COLO668 (cell line): ENCODE measurements around the gene NOA1.

Experiments
- DNase-seq: peaks from one replicate; lab custom pipeline; 2025; ENCODE audit not compliant: unreplicated experiment; lab: John Stamatoyannopoulos, UW

NOA1 gene

DNA sequence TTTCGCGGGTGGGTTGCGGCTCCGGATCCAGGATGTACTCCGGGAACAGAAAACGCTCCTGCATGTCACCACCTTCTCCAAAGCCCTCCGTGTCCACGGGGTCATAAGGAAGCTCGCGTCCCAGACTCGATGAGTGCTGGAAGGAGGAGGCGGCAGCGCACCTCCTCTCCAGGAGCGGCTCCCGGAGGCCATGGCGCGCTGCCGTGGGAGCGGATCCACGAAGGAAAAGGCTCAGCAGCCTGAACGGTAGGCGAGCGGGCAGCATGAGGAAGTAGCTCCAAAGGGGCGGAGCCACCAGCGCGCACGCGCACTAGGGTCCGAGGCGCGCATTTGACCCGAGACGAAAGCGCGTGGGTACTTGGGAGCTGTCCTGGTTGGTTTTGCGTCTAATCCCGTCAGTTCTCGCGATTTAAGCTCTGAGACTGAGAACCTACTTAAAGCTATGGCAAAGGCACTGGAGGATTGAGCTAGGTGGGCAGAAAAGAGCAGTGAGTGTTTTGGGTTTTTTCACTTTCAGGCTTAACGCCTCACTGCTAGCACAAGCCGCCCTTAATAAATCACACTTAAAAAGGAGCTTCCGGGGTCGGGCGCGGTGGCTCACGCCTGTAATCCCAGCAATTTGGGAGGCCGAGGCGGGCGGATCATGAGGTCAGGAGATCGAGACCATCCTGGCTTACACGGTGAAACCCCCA, at the start of gene NOA1:
NOA1 (minus strand) TSS at position 286 of the 692 bp plus-strand sequence; CDS start at position 265, 21 bp downstream.
- DNase-seq: peak; percentile 96

DNA sequence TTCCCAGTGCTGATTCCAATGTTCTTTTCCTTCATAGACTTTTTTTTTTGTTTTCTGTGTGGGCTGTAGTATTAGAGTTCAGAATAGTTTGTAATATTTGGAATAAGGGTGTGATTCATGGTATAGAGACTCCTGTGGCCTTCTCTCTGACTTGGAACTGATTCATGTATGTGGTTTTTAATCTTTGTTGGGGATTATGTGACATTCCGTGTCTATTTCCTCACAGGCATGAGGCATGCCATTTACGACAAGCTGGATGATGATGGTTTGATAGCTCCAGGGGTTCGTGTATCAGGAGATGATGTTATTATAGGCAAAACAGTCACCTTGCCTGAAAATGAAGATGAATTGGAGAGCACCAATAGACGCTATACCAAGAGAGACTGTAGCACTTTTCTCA, 45.7 kb upstream of the NOA1 start:
- DNase-seq: no peak

DNA sequence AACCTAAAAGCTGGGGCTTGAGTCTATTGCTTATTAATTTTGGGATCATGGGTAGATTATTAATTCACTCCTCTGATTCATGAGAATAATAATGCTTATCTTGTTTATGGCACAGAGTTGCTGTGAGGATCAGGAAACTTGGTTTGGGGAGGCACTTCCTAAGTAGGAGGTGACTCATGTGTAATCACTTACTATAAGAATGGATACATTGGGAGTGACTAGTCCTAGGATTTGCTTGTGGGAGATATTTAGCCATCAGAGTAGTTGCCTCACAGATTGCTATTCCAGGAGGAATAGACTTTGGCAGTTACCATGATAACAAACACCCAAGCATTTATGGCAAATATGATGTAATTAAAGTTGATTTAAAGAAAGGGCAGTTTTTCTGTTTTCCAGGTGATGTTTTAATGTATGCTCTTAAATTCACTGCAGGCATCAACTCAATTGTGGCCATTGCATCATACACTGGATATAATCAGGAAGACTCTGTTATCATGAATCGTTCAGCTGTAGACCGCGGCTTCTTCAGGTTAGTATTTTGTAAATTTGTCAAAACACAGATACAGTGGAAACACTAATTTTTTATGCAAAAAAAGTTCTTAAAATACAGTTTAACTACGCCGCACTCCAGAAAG, 43.2 kb upstream of the NOA1 start:
- DNase-seq: no peak

DNA sequence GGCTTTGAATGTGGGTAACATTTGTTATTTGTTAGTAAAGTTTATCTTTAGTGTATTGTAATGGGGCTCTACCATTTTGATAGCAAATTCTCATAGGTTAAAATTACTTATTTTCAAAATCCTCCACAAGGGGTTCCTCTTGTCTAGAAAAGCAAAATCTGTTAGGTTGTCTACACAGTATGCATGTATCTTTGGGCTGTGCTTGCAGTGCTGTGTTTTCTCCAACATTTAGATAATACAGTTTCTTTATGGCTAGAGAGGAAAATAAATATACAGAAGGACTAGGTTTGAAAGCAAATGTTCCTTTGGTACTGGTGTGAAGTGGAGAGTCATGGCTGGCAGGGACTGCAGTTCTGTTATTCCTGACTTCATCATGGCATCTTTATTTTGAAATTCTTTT, 41.6 kb upstream of the NOA1 start:
- no peak for DNase-seq

DNA sequence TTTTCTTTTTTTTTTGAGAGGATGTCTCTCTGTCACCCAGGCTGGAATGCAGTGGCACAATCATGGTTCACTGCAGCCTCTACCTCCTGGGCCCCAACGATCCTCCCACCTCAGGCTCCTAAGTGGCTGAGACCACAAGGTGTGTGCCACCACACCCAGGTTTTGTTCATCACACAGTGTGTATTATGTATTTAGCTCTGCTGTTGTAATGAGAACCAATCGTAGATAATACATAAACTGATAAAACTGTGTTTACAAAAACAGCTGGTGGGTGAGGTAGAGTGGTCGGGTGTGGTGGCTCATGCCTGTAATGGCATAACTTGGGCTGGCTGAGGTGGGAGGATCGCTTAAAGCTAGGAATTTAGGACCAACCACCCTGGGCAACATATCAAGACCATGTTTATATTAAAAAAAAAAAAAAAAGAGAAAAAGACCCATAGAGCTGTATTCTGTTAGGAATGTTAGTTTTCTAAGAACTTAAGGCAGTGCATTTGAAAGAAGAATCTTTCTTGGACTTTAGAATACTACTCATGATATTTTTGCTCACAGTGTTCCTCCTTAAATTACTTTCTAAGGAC, 36.2 kb upstream of the NOA1 start:
- no peak for DNase-seq

DNA sequence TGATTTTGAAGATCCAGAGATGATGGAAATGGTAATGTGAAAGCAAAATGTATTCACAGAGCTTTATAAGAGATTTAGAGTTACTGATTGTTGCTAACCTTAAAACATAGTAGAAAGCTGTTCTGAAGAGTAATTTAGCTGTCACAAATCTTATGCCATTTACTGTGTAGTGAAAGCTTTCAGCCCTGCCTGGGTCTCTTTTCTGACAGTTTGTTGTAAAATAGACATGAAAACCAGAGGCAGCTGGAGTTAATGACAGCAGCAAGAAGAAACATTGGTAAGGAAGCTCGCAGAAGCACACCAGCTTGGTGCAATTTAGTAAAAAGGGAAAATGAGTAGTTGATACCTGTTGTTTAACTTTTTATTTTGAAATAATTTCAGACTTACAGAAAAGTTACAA, 22.3 kb upstream of the NOA1 start:
- no peak for DNase-seq

DNA sequence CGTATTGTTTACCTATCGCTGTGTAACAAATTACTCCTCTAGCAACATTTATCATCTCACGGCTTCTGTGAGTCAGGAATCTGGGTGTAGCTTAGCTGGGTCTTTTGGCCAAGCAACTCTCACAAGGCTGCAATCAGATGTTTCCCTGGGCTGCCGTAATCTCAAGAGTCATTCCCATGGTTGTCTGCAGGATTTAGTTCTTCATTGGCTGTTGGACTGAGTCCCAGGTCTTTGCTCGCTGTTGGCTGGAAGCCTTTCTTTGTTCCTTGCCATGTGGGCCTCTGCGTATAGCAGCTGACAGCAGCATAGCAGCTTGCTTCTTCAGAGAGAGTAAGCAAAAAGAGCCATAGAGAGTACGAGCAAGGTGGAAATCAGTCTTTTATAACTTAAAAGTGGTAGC, 18.1 kb upstream of the NOA1 start:
- DNase-seq: no peak

DNA sequence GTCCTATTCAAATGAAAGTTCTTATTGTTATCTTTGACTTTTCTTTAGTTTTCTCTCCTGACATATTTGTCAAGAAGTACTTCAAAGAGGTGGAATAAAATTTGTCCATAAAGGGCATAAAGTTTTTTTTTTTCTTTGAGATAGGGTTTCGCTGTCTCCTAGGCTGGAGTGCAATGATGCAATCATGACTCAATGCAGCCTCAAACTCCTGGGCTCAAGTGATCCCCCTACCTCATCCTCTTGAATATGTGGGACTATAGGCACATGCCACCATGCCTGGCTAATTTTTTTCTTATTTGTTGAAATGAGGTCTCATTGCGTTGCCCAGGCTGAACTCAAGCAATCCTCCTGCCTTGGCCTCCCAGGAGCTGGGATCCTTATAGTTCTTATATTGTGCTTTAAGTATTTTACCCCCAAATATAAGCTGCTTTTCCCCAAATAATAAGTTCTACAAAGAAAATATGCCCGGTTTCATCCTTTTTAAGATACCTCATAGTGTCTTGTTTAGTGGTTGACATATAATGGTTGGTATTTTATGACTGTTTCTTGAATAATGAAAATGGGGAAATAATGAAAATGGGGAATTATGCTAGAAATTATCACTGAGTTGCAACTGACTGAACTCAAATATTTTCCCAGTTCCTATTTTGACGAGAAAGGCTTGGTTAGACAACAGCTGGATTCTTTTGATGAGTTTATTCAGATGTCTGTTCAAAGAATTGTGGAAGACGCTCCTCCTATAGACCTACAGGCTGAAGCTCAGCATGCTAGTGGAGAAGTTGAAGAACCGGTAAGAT, 12.9 kb upstream of the NOA1 start:
- no peak for DNase-seq

DNA sequence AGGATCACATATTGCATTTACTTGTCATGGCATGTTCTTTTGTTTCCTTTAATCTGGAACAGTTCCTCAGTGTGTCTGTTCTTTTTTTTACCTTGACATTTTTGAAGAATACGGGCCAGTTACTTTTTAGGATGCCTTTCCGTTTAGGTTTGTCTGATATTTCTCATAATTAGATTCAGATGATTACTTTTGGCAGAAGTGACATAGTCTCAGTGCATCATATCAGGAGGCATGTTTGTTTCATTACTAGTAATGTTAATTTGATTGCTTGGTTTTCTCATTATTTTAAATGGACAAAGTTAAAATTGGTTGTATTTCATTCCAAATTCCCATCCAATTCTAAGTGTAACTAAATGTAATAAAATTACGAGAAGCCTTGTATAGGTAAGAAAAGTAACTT, 9.5 kb upstream of the NOA1 start:
- DNase-seq: no peak

DNA sequence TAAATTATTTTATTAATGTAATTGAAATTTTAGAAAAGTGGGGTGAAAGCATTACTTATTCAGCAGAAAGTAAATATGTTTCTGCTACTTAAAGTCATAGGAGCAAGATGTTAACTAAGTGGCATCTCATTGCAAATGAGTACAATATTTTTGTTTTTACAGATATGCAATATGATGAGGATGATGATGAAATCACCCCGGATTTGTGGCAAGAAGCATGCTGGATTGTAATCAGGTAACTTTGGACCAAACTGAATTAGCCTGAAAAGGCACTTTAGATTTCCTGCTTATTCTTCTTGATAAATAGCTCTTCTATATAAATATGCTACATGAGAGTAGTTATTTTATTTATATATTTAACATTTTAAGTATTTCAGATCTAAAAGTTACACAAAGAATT, 8.8 kb upstream of the NOA1 start:
- DNase-seq: no peak

DNA sequence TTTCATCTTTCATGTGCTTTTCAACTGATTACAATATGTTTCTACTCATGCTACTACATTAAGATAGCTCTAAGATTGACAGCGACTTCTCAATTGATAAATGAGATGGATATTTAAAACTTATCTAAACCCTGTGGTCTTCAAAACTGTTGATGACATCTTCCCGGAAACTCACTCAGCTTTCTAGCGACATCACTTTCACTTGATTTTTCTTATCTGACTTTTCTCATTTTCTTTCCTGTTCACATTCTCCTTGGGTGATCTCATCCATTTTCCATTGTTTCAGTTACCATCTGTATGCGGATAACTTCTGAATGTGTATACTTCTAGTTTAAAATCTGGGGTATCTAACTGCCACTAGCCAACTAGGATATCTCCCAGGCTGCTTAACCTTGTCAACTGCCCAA, 4.4 kb upstream of the NOA1 start:
- no peak for DNase-seq

DNA sequence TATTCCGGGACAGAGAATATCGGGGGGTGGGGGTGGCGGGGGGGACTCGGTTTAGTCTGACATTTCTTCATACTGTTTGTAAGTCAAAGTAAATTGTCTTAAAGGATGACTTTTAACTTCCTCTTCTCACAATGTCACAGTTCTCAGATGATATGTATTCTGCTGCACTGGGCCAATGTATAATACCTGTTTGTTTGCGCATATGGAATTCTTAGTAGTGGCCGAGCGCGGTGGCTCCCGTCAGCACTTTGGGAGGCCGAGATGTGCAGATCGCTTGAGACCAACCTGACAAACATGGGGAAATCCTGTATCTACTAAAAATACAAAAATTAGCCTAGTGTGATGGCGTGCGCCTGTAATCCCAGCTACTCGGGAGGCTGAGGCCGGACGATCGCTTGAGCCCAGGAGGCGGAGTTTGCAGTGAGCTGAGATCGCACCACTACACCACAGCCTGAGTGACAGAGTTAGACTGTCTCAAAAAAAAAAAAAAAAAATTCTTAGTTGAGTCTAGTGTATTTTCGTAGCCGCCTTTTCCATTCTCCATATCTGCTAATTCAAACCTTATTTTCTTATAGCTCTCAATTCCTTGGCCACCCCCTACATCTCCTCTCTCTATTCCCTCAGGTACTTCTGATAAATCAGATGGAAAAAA, 2.1 kb upstream of the NOA1 start:
- DNase-seq: peak; percentile 24

DNA sequence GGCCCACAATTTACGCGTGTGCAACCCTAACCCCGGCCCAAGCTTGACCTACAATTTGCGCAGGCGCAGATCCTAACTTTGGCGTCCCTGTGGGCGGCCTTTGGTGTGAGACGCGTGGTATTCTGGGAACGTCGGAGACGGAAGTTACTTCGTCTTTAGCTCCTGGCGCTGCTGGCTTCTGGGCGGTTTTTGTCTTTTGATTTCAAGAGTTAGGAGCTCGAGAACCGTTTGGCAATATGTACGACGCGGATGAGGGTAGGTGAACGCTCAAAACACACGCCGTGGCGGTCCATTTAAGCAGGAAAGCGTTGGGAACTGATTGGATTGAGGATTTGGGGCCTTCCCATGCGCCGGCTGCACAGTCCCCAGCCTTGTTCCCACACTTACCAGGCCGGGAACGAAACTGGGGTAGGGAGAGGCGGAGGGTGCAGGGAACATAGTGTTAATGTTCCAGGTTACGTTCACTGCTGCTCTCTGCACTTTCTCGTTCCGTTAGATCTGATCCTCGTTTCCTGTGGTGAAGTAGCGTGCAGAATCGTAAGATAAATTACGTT, 1.4 kb upstream of the NOA1 start, which contains the start of gene POLR2B:
POLR2B (plus strand) TSS at position 147 of the 554 bp plus-strand sequence; CDS start at position 237, 90 bp downstream.
- DNase-seq: peak; percentile 92

DNA sequence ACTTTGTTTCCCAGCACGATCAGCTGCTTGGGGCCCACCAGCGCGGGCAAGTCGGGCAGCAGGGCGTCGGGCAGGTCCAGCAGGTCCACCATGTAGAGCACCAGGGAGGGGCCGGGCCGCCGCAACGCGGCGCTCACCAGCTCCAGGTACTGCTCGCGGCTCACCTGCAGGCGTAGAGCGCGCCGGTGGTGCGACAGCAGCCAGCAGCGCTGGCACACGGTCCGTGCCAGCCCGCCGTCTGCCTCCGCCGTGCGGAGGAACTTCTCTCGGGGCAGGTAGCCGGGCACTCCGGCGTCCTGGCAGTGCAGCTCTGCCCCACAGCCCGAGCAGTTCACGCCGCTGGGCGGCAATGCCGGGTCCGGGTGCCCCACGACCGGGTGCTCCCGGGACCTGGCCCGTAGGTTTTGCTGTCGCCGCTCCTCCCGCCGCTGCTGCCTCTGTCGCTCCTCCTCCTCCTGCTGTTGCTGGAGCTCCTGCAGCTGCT, 527 bp downstream of the NOA1 start:
- DNase-seq: peak; percentile 78

DNA sequence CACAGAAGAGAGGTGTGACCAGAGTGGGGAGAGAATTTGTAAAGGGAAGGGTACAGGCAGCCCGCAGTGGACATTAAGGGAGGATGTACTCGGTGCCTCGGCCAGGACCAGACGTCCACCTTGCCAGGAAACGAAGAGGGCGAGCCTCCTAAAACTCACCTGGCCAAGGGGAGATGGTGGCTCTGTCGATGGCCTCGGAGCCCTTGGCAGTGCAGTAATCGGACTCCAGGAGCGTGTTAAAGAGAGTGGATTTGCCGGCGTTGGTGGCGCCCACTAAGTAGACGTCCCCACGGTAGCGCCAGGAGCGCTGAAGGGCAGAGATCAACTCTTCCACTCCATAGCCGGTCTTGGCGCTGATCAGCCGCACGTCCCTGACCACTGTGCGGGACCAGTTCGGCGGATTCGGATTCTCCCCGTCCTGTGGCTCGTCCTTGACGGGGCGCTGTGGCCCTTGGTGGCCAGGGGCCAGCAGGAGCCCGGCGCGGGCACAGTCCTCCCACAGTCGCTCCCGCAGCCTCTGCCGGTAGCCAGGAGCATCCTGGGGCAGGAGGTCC, 1.0 kb downstream of the NOA1 start:
- DNase-seq: peak; percentile 40

DNA sequence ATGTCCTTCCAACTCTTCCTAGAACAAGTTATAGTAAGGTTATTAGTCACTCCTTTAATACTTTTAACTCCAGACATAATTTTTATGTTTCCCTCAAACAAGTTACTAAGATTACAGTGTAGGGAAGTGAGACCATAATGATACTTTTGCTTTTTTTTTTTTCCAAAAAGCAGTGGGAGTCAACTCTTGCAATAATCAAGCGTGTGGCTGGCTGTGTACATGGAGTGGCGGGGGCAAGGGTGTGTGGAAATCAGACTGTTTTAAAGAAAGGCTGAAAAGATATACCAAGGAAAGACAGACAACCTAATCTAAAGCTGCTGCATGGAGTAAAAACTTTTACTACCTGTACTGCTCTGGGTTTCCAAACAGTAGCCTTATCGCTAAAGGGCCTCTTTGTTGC, 4.1 kb downstream of the NOA1 start:
- DNase-seq: no peak

DNA sequence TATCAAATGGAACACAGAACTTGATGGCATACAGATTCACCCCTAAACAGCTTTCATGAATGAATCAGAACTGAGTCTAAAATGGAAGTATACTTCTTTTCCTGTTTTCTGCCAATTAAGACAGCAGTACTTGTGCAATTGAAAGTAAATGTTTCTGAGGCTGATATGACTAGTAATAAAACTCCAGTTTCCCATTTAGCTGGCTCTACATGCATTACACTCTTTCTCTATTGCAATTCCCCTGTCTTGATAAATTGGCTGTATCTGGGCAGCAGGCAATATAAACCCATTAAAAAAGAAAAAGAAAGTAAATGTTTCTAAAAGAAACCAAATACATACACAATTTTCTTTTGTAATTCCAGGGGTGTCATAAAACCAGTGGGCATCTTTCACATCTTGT, 4.6 kb downstream of the NOA1 start:
- no peak for DNase-seq

DNA sequence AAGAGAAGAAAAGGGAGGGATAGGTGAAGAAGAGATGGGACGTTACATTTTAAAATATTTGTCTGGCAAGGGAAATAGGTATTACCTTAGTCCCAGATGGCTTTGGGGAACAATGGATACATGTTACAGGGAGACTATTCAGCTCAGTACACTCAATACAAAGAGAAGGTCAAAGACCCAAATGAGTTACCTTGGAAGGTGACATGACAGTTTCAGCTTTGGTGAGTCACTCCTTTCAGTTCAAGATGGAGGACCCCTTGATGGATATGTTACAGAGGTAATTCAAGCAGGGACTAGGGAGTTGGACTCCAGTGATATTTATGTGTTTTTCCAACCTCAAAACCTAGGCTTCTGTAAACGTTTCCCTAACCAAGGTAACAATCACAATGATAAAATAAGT, 5.0 kb downstream of the NOA1 start:
- DNase-seq: no peak

DNA sequence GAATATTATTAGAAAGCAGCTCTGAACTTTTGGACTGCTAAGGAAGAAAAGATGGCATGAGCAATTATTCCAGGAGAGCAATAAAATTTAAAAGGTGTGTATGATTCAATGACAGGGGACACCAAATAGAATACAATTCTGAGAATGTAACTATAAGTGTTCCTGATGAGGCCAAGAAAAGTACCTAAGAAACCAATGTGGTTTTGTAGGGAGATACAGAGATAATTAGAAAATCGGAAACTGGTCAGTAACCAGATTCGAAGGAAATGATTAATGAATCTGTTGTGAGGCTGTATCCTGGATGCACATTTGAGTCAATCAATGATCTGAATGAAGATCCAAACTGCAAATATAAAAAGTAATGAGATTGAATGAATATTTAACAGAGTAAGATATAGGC, 6.0 kb downstream of the NOA1 start:
- DNase-seq: no peak

DNA sequence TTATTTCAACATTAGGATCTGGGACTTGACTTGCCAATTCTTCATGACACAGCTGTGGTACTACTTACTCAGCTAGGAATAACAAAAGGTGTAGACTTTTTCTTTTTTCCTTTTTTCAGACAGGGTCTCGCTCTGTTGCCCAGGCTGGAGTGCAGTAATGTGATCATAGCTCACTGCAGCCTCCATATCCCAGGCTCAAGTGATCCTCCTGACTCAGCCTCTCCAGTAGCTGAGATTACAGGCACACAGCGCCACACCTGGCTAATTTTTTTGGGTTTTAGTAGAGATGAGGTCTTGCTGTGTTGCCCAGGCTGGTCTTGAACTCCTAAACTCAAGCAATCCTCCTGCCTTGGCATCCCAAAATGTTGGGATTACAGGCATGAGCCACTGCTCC, 16.3 kb downstream of the NOA1 start:
- DNase-seq: no peak
